Type B pancreatic cell (in vitro differentiated cells): ENCODE results near the gene TMPRSS7. TPM values are rescaled to one million over a fixed set of nuclear protein-coding genes. Genes with fewer than 3 reads are reported as not detected.

ENCODE experiments used
- DNase-seq: peaks from one replicate; pipeline ENCODE4 v3.0.0; 2021; ENCODE audit warnings: mixed read lengths; ENCODE audit not compliant: unreplicated experiment; ENCODE audit errors: extremely low spot score
- H3K27ac Mint-ChIP-seq: 2 replicates; pipeline ENCODE4 v1.8.0; 2021; ENCODE audit warnings: mild to moderate bottlenecking, mixed read lengths
- H3K27me3 Mint-ChIP-seq: 2 replicates; pipeline ENCODE4 v1.8.0; 2021; ENCODE audit warnings: mixed read lengths
- H3K36me3 Mint-ChIP-seq: 2 replicates; pipeline ENCODE4 v1.8.0; 2021; ENCODE audit warnings: mixed read lengths
- H3K4me1 Mint-ChIP-seq: one replicate; pipeline ENCODE4 v1.8.0; 2021; ENCODE audit warnings: mixed read lengths; ENCODE audit not compliant: unreplicated experiment
- H3K4me3 Mint-ChIP-seq: 2 replicates; pipeline ENCODE4 v1.8.0; 2021; ENCODE audit warnings: mild to moderate bottlenecking, mixed read lengths
- H3K9me3 Mint-ChIP-seq: 2 replicates; pipeline ENCODE4 v1.8.0; 2021; ENCODE audit warnings: mixed read lengths
- long read RNA-seq: library from polyadenylated mRNA; unstranded; transcript quantifications from one replicate; pipeline ENCODE4 v2.0.0, GENCODE V29; 2020
- total RNA-seq: library from RNA; stranded (reverse); gene quantifications from 2 replicates; pipeline ENCODE4 v1.2.1, GENCODE V29; 2021; ENCODE audit warnings: low replicate concordance
- TF ChIP-seq, protein P1 (sequence below): fragments of 200-600 bp; sonication (generic); conservative IDR thresholded peaks from 2 replicates; pipeline ENCODE4 v1.5.0; 2021; ENCODE audit warnings: antibody characterized with exemption, mild to moderate bottlenecking

TMPRSS7 gene
- total RNA-seq, result 0.48 TPM in 1 of 2 replicates, not detected in the other
- long read RNA-seq, result 0 reads

GRCh38 chr3:112034436-112034835 is at the start of gene TMPRSS7:
Gene TMPRSS7 (plus strand): TSS chr3:112034736. CDS start chr3:112034846, 110 bp downstream.
- no peaks in the 10 kb centered on the region for H3K27me3 Mint-ChIP-seq
- H3K4me3 Mint-ChIP-seq, result no peak within 1 kb of the TSS
- peaks cover 5% of the 10 kb centered on the region for H3K4me1 Mint-ChIP-seq
- DNase-seq, result no peak
- H3K36me3 Mint-ChIP-seq, result no peaks in the 10 kb centered on the region
- no peak within 1 kb of the TSS for H3K27ac Mint-ChIP-seq
- H3K9me3 Mint-ChIP-seq, result peaks cover 9% of the 10 kb centered on the region
- TF ChIP-seq, protein P1, sequence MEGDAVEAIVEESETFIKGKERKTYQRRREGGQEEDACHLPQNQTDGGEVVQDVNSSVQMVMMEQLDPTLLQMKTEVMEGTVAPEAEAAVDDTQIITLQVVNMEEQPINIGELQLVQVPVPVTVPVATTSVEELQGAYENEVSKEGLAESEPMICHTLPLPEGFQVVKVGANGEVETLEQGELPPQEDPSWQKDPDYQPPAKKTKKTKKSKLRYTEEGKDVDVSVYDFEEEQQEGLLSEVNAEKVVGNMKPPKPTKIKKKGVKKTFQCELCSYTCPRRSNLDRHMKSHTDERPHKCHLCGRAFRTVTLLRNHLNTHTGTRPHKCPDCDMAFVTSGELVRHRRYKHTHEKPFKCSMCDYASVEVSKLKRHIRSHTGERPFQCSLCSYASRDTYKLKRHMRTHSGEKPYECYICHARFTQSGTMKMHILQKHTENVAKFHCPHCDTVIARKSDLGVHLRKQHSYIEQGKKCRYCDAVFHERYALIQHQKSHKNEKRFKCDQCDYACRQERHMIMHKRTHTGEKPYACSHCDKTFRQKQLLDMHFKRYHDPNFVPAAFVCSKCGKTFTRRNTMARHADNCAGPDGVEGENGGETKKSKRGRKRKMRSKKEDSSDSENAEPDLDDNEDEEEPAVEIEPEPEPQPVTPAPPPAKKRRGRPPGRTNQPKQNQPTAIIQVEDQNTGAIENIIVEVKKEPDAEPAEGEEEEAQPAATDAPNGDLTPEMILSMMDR, result no peak

GRCh38 chr3:111986800-111987199 is 47.7 kb upstream of the TMPRSS7 start:
- peaks cover 14% of the 10 kb centered on the region for H3K4me1 Mint-ChIP-seq
- H3K27ac Mint-ChIP-seq, result no peak overlapping the region
- DNase-seq, result no peak
- H3K36me3 Mint-ChIP-seq, result peaks cover 36% of the 10 kb centered on the region
- no peaks in the 10 kb centered on the region for H3K9me3 Mint-ChIP-seq
- H3K27me3 Mint-ChIP-seq, result no peaks in the 10 kb centered on the region
- TF ChIP-seq, protein P1, result no peak
- H3K4me3 Mint-ChIP-seq, result no peak overlapping the region

- H3K36me3 Mint-ChIP-seq, result peaks cover 45% of the 10 kb centered on the region
- DNase-seq, result no peak
- H3K4me3 Mint-ChIP-seq, result no peak overlapping the region
Observed at GRCh38 chr3:111989061-111989678, 45.4 kb upstream of the TMPRSS7 start.

GRCh38 chr3:111993038-111993437 is 41.5 kb upstream of the TMPRSS7 start:
- no peak overlapping the region for H3K27ac Mint-ChIP-seq
- H3K27me3 Mint-ChIP-seq, result no peaks in the 10 kb centered on the region
- H3K9me3 Mint-ChIP-seq, result no peaks in the 10 kb centered on the region
- H3K36me3 Mint-ChIP-seq, result peaks cover 21% of the 10 kb centered on the region
- DNase-seq, result no peak
- H3K4me1 Mint-ChIP-seq, result peaks cover 3% of the 10 kb centered on the region
- TF ChIP-seq, protein P1, result no peak
- H3K4me3 Mint-ChIP-seq, result no peak overlapping the region

More at GRCh38 chr3:111989061-111989678, 45.4 kb upstream of the TMPRSS7 start:
- Mint-ChIP-seq H3K27ac (no peak overlapping the region), H3K27me3 (no peaks in the 10 kb centered on the region), H3K9me3 (no peaks in the 10 kb centered on the region), H3K4me1 (peaks cover 3% of the 10 kb centered on the region)
- TF ChIP-seq, protein P1, result peak; percentile 87

DNA sequence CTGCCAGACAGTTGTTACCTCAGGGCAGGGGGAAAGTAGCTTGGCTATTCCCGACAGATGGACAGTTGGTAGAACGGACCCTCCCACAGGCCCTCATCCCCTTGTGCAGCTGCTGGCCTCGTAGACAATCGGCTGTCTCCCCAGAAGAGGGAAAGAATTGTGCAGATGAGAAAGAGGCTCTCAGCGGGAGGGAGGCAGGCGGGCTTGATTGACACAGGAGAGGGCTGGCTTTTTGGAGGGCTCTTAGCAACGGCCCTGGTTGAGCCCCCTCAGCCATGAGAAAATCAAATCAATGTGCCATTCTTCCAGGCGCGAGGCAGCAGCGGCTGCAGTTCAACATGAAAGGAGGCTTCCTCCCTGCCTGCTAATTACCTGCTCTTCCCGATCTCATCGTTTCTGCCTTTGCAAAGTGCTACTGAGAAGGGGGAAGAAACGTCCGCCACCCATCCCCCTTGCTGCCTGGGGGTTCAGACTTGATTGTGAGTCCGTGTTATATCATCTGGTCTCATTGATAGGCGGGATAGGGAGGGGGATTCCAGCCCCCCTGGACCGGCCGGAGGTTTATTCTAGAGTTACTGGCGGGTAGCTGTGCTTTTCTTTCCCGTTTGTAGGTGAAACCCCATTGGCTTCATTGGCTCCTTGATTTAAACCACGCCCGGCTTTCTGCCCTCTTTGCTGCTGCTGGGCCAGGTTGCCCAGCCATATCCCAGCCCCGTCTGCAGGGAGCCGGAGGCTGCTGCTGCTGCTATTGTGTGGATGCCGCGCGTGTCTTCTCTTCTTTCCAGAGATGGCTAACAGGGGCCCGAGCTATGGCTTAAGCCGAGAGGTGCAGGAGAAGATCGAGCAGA is 35.7 kb upstream of the TMPRSS7 start, which contains the start of gene TAGLN3:
TAGLN3 (plus strand) TSS at position 287 of the 848 bp plus-strand sequence; CDS start at position 788, 501 bp downstream.
- peak within 1 kb of the TSS; percentile 68 for H3K27ac Mint-ChIP-seq
- peaks cover 30% of the 10 kb centered on the region for H3K4me1 Mint-ChIP-seq
- no peak for DNase-seq

More for the DNA sequence above, 35.7 kb upstream of the TMPRSS7 start, which contains the start of gene TAGLN3:
- TF ChIP-seq, protein P1, result no peak
- no peaks in the 10 kb centered on the region for H3K9me3 Mint-ChIP-seq
- H3K4me3 Mint-ChIP-seq, result peak within 1 kb of the TSS; percentile 93
- H3K27me3 Mint-ChIP-seq, result peaks cover 27% of the 10 kb centered on the region
- no peaks in the 10 kb centered on the region for H3K36me3 Mint-ChIP-seq
